ENCODE data around the gene NECAP2. TPM values are rescaled to one million over a fixed set of nuclear protein-coding genes. Genes with fewer than 3 reads are reported as not detected.

NECAP2 gene
- total and polyA plus RNA-seq, 4 donors, result 21.8 to 41.8 (median 26.2) TPM

GRCh38 chr1:16393570-16394521 is 46.7 kb upstream of the NECAP2 start (continued):
- TF ChIP-seq CTCF (IDR thresholded peaks at IDR 0.05; ENCODE audit: low read depth, low read length, missing input control), result no peak

- Histone ChIP-seq H3K9me3 (ENCODE audit: control insufficient read depth in 4 of 4, low read length in 3 of 4) (no peaks in the 10 kb centered on the region), H3K4me3 (ENCODE audit: low read depth in 1 of 3, low read length in 3 of 3) (no peak overlapping the region), H3K27ac (ENCODE audit: low read depth in 1 of 2, low read length in 2 of 2) (no peak overlapping the region), H3K9ac (ENCODE audit: low read depth in 1 of 2, low read length in 2 of 2) (no peak overlapping the region), H3K36me3 (ENCODE audit: control insufficient read depth in 4 of 4, insufficient read depth in 3 of 4, low read depth in 1 of 4, low read length in 3 of 4) (peaks cover 16 to 30% (median 25%) of the 10 kb centered on the region in 4 donors), H3K4me1 (ENCODE audit: control insufficient read depth in 4 of 4, insufficient read depth in 4 of 4, low read length in 3 of 4) (peaks cover 0 to 10% (median 6%) of the 10 kb centered on the region in 4 donors), H3K27me3 (ENCODE audit: control insufficient read depth in 4 of 4, insufficient read depth in 4 of 4, low read length in 3 of 4) (no peaks in the 10 kb centered on the region)
- 83% methylated on average over 13 of the region's 13 CpGs for WGBS
- no peak for DNase-seq (ENCODE audit: low spot score)
- no peak for TF ChIP-seq TAF1 (conservative IDR thresholded peaks at IDR 0.05)
- TF ChIP-seq HNF4A (conservative IDR thresholded peaks at IDR 0.05), result peak in 1 of 2 donors; percentile 34
- TF ChIP-seq EGR1 (IDR thresholded peaks at IDR 0.05; ENCODE audit: low read depth in 2 of 2), result no peak
- no peak for TF ChIP-seq FOXA2 (IDR thresholded peaks at IDR 0.05)
- TF ChIP-seq SP1 (IDR thresholded peaks at IDR 0.05), result no peak
- TF ChIP-seq FOXA1 (IDR thresholded peaks at IDR 0.05), result no peak
Observed at GRCh38 chr1:16394977-16395376, 45.5 kb upstream of the NECAP2 start.

- no peak for DNase-seq (ENCODE audit: low spot score)
Observed at GRCh38 chr1:16396591-16396990, 43.9 kb upstream of the NECAP2 start.

More at GRCh38 chr1:16396591-16396990, 43.9 kb upstream of the NECAP2 start:
- Histone ChIP-seq H3K4me1 (ENCODE audit: control insufficient read depth in 4 of 4, insufficient read depth in 4 of 4, low read length in 3 of 4) (peaks cover 0 to 5% (median 4%) of the 10 kb centered on the region in 4 donors), H3K9me3 (ENCODE audit: control insufficient read depth in 4 of 4, low read length in 3 of 4) (no peaks in the 10 kb centered on the region), H3K27ac (ENCODE audit: low read depth in 1 of 2, low read length in 2 of 2) (no peak overlapping the region), H3K4me3 (ENCODE audit: low read depth in 1 of 3, low read length in 3 of 3) (no peak overlapping the region), H3K36me3 (ENCODE audit: control insufficient read depth in 4 of 4, insufficient read depth in 3 of 4, low read depth in 1 of 4, low read length in 3 of 4) (peaks cover 16 to 30% (median 25%) of the 10 kb centered on the region in 4 donors), H3K9ac (ENCODE audit: low read depth in 1 of 2, low read length in 2 of 2) (no peak overlapping the region), H3K27me3 (ENCODE audit: control insufficient read depth in 4 of 4, insufficient read depth in 4 of 4, low read length in 3 of 4) (no peaks in the 10 kb centered on the region)
- WGBS, result 75% methylated on average over 7 of the region's 7 CpGs
- TF ChIP-seq CTCF (IDR thresholded peaks at IDR 0.05; ENCODE audit: low read depth, low read length, missing input control) (no peak), HNF4G (IDR thresholded peaks at IDR 0.05) (no peak), MAX (IDR thresholded peaks at IDR 0.05) (no peak), ZBTB33 (IDR thresholded peaks at IDR 0.05) (no peak), JUND (IDR thresholded peaks at IDR 0.05) (no peak)
